Measurements from ENCODE around the gene CCDC77. TPM values are rescaled to one million over a fixed set of nuclear protein-coding genes. Genes with fewer than 3 reads are reported as not detected.

Gene CCDC77
- total and polyA plus RNA-seq, 10 of the 15 experiments (the other 5 are each of a cell fraction or from before 2014, with no cell fraction given), result 8.8 to 22.5 (median 15.8) TPM

DNA sequence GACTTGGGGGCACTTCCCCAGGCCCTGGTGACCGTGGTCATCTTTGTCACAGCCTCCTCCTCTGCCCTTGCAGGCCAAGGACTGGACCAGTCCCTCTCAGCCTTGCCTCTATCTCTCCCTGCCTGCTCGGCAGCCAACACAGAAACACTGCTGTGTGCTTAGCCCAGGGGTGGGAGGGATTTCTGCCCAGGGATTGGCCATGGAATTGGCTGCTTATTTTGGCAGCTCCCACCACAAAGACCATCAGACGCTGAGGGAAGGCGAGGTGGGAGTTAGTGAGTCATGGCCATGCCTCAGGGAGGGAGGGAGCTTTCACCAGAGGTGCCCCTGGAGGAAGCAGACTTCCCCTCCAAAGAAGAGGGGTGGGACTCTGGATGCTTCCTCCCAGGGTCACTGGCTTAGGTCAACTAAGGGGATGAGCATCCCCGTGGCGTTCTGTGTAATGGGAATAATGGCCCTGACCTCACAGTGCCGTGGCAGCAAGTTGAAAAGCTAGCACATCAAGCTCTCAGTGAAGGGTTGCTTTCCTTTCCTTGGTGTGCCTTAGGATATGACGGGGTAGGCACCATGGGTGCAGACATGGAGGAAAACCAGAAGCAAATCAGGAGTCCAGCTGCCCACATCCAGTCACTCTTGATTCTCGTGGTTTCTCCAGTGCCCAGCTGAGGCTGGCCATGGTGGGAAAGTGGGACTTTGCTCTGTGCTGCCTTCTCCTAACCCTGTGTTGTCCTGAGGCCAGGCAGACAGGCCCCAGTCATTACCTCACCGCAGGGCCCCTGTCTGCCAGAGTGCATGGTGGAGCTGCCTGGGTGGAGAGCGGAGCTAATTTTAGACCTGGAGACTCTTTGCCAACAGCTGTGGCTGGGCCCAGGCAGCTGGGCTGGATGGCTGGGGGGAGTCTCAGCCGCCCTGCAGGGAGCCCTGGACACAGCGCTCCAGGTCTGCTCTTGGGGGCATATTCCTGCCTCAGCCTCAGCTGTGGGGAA, 79.7 kb downstream of the CCDC77 start:
- no peak overlapping the region for H3K4me3 ChIP-seq
- no peaks in the 10 kb centered on the region for H4K20me1 ChIP-seq (ENCODE audit: control insufficient read depth, insufficient read depth)
- FAIRE-seq (no peak), DNase-seq (ENCODE audit: low read depth, low spot score) (no peak), ATAC-seq (no peak)
- no peaks in the 10 kb centered on the region for H3K9me3 ChIP-seq (replicated peaks; ENCODE audit: control insufficient read depth, insufficient read depth, low read length)
- SMC1A ChIA-PET (ENCODE audit: uncharacterized antibody, unreplicated experiment), result interaction anchor here (0.5 kb wide), 1 partner anchor 67 kb away, joined by 3 read pairs; no protein-coding TSS in a partner anchor
- H3K79me2 ChIP-seq (ENCODE audit: control insufficient read depth, insufficient read depth, low read length), result no peaks in the 10 kb centered on the region
- H3K36me3 ChIP-seq (ENCODE audit: control insufficient read depth in 2 of 2, insufficient read depth in 2 of 2, low read length in 1 of 2), result no peaks in the 10 kb centered on the region
- TF ChIP-seq POLR2AphosphoS5 (IDR thresholded peaks at IDR 0.05; ENCODE audit: low read length), result no peak
- TF ChIP-seq JUNB (IDR thresholded peaks at IDR 0.05), result no peak
- no peak for TF ChIP-seq ATF7 (IDR thresholded peaks at IDR 0.05; ENCODE audit: low read depth)
- no peak for TF ChIP-seq YBX1 (IDR thresholded peaks at IDR 0.05)
- TF ChIP-seq, protein P1, sequence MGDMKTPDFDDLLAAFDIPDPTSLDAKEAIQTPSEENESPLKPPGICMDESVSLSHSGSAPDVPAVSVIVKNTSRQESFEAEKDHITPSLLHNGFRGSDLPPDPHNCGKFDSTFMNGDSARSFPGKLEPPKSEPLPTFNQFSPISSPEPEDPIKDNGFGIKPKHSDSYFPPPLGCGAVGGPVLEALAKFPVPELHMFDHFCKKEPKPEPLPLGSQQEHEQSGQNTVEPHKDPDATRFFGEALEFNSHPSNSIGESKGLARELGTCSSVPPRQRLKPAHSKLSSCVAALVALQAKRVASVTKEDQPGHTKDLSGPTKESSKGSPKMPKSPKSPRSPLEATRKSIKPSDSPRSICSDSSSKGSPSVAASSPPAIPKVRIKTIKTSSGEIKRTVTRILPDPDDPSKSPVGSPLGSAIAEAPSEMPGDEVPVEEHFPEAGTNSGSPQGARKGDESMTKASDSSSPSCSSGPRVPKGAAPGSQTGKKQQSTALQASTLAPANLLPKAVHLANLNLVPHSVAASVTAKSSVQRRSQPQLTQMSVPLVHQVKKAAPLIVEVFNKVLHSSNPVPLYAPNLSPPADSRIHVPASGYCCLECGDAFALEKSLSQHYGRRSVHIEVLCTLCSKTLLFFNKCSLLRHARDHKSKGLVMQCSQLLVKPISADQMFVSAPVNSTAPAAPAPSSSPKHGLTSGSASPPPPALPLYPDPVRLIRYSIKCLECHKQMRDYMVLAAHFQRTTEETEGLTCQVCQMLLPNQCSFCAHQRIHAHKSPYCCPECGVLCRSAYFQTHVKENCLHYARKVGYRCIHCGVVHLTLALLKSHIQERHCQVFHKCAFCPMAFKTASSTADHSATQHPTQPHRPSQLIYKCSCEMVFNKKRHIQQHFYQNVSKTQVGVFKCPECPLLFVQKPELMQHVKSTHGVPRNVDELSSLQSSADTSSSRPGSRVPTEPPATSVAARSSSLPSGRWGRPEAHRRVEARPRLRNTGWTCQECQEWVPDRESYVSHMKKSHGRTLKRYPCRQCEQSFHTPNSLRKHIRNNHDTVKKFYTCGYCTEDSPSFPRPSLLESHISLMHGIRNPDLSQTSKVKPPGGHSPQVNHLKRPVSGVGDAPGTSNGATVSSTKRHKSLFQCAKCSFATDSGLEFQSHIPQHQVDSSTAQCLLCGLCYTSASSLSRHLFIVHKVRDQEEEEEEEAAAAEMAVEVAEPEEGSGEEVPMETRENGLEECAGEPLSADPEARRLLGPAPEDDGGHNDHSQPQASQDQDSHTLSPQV (IDR thresholded peaks at IDR 0.05), result no peak
- TF ChIP-seq, protein P2, sequence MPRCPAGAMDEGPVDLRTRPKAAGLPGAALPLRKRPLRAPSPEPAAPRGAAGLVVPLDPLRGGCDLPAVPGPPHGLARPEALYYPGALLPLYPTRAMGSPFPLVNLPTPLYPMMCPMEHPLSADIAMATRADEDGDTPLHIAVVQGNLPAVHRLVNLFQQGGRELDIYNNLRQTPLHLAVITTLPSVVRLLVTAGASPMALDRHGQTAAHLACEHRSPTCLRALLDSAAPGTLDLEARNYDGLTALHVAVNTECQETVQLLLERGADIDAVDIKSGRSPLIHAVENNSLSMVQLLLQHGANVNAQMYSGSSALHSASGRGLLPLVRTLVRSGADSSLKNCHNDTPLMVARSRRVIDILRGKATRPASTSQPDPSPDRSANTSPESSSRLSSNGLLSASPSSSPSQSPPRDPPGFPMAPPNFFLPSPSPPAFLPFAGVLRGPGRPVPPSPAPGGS (IDR thresholded peaks at IDR 0.05; ENCODE audit: borderline replicate concordance, insufficient read depth, low read depth, low read length, poor library complexity, severe bottlenecking), result no peak
- 25% methylated on average over 13 of the region's 13 CpGs for WGBS (ENCODE audit: insufficient coverage, insufficient replicate concordance, low lambda C conversion rate, missing lambda C conversion rate)
- intact Hi-C loops (cut with micrococcal nuclease; ENCODE audit: unreplicated experiment), result no loop called here
- no peaks in the 10 kb centered on the region for H3K4me1 ChIP-seq (ENCODE audit: control insufficient read depth, insufficient read depth, low read length)
- CTCF ChIA-PET, result no interaction called here
- POLR2A ChIA-PET, result no interaction called here
- no peak overlapping the region for H3K9ac ChIP-seq (ENCODE audit: control insufficient read depth, insufficient read depth, low read length)
- H3K4me2 ChIP-seq (ENCODE audit: control insufficient read depth, insufficient read depth), result no peak overlapping the region
- RAD21 ChIA-PET (ENCODE audit: unreplicated experiment), result no interaction called here
- H2AFZ ChIP-seq (ENCODE audit: control insufficient read depth, low read depth, low read length), result no peak overlapping the region
- no peak overlapping the region for H3K27ac ChIP-seq (ENCODE audit: control insufficient read depth, insufficient read depth)
- H3K27me3 ChIP-seq (replicated peaks in 1 of 2; ENCODE audit: control insufficient read depth in 2 of 2, insufficient read depth in 2 of 2, low read length in 1 of 2), result peaks cover 3% of the 10 kb centered on the region in 2 experiments; a peak in 2 of 4 replicates
- BruUV-seq (replicated peaks), result no TSS peak
- in situ Hi-C loops (cut with MboI), result no loop called here

All from GM12878 (cell line).